K562 (cell line): ENCODE results near the gene MYL4. TPM values are rescaled to one million over a fixed set of nuclear protein-coding genes. Genes with fewer than 3 reads are reported as not detected.
A peak's percentile ranks its signal among the peaks of the same experiment; 100 is the strongest.

Experiments used
- CCAR2 ChIP-seq: fragments of 200-400 bp; formaldehyde crosslinking; IDR thresholded peaks from 2 replicates; pipeline ENCODE4 v1.6.1; 2017; ENCODE audit warnings: mild to moderate bottlenecking, low read depth, low read length
- IRF9 ChIP-seq: fragments of 450-650 bp; IDR thresholded peaks from 2 replicates; pipeline ENCODE4 v1.6.1; 2016; ENCODE audit warnings: missing biosample characterization, missing genetic modification characterization
- KAT8 ChIP-seq: fragments of 450-650 bp; IDR thresholded peaks from 2 replicates; pipeline ENCODE4 v1.6.1; 2016; ENCODE audit warnings: low read depth, mild to moderate bottlenecking
- PTTG1 ChIP-seq: fragments of 450-650 bp; IDR thresholded peaks from 2 replicates; pipeline ENCODE4 v1.6.1; 2016; ENCODE audit warnings: low read depth, mild to moderate bottlenecking, missing genetic modification characterization, missing compliant biosample characterization
- SMARCC2 ChIP-seq: fragments of 450-650 bp; IDR thresholded peaks from 2 replicates; pipeline ENCODE4 v1.6.1; 2017; ENCODE audit warnings: antibody characterized with exemption, moderate library complexity, mild to moderate bottlenecking, low read depth
- THRAP3 ChIP-seq: fragments of 450-650 bp; IDR thresholded peaks from 2 replicates; pipeline ENCODE4 v1.6.1; 2016; ENCODE audit warnings: mild to moderate bottlenecking, inconsistent platforms, borderline replicate concordance
- ZBTB11 ChIP-seq, 3 experiments: fragments of 200-800 bp in 1 of 3; fragments of 250-450 bp in 1 of 3; fragments of 450-650 bp in 1 of 3; sonication (Bioruptor Pico) in 1 of 3; sonication (Bioruptor generic) in 1 of 3; formaldehyde crosslinking in 1 of 3; IDR thresholded peaks; 2 replicates each; pipeline versions ENCODE4 v1.6.1 to v1.8.0; 2016 to 2022; ENCODE audit warnings: mild to moderate bottlenecking in 2 of 3, missing genetic modification characterization in 2 of 3, missing compliant biosample characterization in 1 of 3, moderate library complexity in 1 of 3
- ZNF395 ChIP-seq: fragments of 200-800 bp; sonication (Bioruptor generic); IDR thresholded peaks from 2 replicates; pipeline ENCODE4 v1.6.1; 2017; ENCODE audit warnings: missing genetic modification characterization, missing compliant biosample characterization
- ZNF449 ChIP-seq: fragments of 250-450 bp; sonication (Bioruptor Pico); IDR thresholded peaks from 2 replicates; pipeline ENCODE4 v1.8.0; 2022; ENCODE audit warnings: moderate library complexity, mild to moderate bottlenecking, inconsistent platforms
- ZNF699 ChIP-seq: fragments of 250-450 bp; sonication (Bioruptor Pico); IDR thresholded peaks from 2 replicates; pipeline ENCODE4 v1.8.0; 2021; ENCODE audit warnings: mild to moderate bottlenecking, moderate library complexity; ENCODE audit not compliant: insufficient replicate concordance
- polyA plus RNA-seq, 8 experiments: library from polyadenylated mRNA; depleted of rRNA in 4 of 8; stranded (reverse) in 5 of 8; unstranded in 3 of 8; fragments of >200 nt; fragmentation: Nextera tagmentation in 2 of 8; fragmentation: Illumina TruSeq in 1 of 8; extraction: Ambion mirVana in 2 of 8; extraction: Trizol in 1 of 8; gene quantifications; 2 replicates each; pipeline versions ENCODE4 v1.2.1 to v1.2.3, GENCODE V29; 2011 to 2014; ENCODE audit warnings: inconsistent platforms in 1 of 8, missing spikeins in 1 of 8
- total RNA-seq, 7 experiments: library from RNA; depleted of rRNA in 6 of 7; stranded (reverse); fragments of >200 nt in 6 of 7; fragmentation: Illumina TruSeq in 2 of 7; extraction: Trizol in 2 of 7; gene quantifications; 2 replicates each; pipeline versions ENCODE4 v1.2.1 to v1.2.3, GENCODE V29; 2011 to 2021; ENCODE audit warnings: low replicate concordance in 1 of 7

Gene MYL4
- total and polyA plus RNA-seq, 9 of the 15 experiments (the other 6 are each of a cell fraction or from before 2014, with no cell fraction given) = 117 to 423 (median 221) TPM

GRCh38 chr17:47239967-47240651 lies 31.0 kb downstream of the MYL4 start (continued):
- TF ChIP-seq ZBTB11 (CRISPR knock-in tag; IDR thresholded peaks at IDR 0.05) = 0 out of 6 replicates have a peak, but pooled peaks of 1 of the 3 experiments have one; percentile 58
- no peak for TF ChIP-seq IRF9 (tag)
- no peak for TF ChIP-seq ZNF699 (CRISPR knock-in tag)
- TF ChIP-seq ZNF449 (CRISPR knock-in tag) = no peak
- TF ChIP-seq SMARCC2 = peak; percentile 63; the same call in 1 of the 2 replicates
- TF ChIP-seq CCAR2 = no peak
- no peak for TF ChIP-seq THRAP3
- peak; percentile 92 for TF ChIP-seq ZNF395 (CRISPR knock-in tag)
- TF ChIP-seq PTTG1 (tag) = no peak
- no peak for TF ChIP-seq KAT8
